Vagina (tissue), 2 donors: ENCODE measurements around the gene HSDL2.

ENCODE experiments used
- POLR2A ChIP-seq, 2 donors: fragments of 450-650 bp; IDR thresholded peaks; one replicate each; pipeline ENCODE4 v1.6.1; 2017; ENCODE audit warnings: antibody characterized with exemption in 2 of 2, mild to moderate bottlenecking in 2 of 2, moderate library complexity in 2 of 2
- TF ChIP-seq, protein P1 (sequence below), 3 experiments: fragments of 450-650 bp in 2 of 3; fragments of 200-600 bp in 1 of 3; sonication (generic) in 1 of 3; IDR thresholded peaks; one replicate each; pipeline ENCODE4 v1.5.1; 2017 to 2019; ENCODE audit warnings: antibody characterized with exemption in 3 of 3, mild to moderate bottlenecking in 2 of 3, moderate library complexity in 2 of 3

DNA sequence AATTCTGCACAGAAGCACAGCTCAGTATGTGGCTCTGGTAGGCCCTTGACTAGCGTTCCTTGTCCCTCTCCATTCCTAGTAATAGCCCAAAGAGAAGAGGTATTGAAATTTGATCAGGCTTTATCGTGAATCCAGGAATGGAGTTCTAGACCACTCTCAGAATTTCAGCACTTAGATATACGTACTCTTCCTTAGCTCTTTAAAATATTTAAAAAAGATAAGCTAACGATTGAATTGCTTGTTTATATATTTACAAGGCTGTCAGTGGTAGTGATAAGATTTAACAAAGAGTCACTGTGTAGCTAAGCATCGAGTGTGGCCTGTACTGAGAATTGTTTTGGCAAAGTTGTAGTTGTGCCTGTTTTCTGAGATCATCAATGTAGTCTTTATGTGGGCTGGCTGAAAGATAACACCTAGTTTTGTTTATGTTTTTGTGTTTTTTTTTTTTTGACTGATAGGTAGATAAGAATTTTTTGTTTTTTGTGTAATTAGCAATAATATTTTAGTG lies 109.2 kb downstream of the HSDL2 start:
- TF ChIP-seq, protein P1, sequence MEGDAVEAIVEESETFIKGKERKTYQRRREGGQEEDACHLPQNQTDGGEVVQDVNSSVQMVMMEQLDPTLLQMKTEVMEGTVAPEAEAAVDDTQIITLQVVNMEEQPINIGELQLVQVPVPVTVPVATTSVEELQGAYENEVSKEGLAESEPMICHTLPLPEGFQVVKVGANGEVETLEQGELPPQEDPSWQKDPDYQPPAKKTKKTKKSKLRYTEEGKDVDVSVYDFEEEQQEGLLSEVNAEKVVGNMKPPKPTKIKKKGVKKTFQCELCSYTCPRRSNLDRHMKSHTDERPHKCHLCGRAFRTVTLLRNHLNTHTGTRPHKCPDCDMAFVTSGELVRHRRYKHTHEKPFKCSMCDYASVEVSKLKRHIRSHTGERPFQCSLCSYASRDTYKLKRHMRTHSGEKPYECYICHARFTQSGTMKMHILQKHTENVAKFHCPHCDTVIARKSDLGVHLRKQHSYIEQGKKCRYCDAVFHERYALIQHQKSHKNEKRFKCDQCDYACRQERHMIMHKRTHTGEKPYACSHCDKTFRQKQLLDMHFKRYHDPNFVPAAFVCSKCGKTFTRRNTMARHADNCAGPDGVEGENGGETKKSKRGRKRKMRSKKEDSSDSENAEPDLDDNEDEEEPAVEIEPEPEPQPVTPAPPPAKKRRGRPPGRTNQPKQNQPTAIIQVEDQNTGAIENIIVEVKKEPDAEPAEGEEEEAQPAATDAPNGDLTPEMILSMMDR (IDR thresholded peaks at IDR 0.05): no peak
- no peak for TF ChIP-seq POLR2A (IDR thresholded peaks at IDR 0.05)
